GM19467 (cell line): ENCODE data around the gene CIRBP.

Source experiments
- ATAC-seq: cut with Tn5 transposase; IDR thresholded peaks from one replicate; pipeline ENCODE4 v1.9.1; 2021; ENCODE audit warnings: mild to moderate bottlenecking, moderate library complexity; ENCODE audit not compliant: unreplicated experiment

The CIRBP gene

DNA sequence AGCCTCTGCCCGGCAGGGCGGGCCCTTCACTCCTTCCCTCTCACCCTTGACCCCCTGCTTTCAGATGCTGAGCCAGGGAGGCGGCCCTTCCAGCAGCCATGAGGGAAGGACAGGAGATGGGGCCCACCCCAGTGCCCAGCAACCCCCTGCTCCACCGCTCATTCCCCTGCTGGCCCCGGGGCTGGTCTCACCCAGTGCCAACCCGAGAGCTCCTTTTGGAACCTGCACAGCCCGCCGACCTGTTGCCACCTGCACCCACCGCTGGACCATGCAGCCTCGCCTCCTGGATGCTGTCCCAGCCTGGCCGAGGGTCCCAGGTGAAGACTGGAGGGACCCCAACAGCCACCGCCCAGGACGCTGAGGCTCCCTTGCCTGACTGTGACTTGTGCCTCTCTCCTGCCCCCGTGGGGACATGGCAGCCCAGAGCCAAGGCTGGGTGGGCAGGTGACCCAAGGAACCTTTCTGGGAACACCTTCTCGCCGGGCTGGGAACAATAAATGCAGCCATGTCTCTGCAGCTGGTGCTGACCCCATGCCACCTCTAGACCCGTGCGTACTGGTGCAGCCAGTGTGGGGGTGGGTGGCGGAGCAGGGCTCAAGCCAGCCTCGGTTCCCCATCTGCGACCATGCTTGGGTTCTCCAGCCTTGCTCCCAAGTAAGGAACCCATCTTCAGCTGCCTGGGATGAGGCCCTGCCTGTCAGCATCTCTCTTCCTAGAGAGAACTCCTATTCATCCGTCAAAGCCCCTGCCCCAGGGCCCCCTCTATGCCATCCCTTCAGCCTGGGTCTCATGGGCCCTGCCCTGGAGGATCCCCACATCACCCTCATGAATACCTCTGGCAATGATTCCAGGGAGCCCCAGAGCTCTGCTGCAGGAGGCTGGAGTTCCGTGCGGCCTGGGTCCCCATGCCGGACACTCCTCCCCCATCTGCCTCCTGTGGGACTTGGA lies 9.9 kb downstream of the CIRBP start:
- no peak for ATAC-seq

DNA sequence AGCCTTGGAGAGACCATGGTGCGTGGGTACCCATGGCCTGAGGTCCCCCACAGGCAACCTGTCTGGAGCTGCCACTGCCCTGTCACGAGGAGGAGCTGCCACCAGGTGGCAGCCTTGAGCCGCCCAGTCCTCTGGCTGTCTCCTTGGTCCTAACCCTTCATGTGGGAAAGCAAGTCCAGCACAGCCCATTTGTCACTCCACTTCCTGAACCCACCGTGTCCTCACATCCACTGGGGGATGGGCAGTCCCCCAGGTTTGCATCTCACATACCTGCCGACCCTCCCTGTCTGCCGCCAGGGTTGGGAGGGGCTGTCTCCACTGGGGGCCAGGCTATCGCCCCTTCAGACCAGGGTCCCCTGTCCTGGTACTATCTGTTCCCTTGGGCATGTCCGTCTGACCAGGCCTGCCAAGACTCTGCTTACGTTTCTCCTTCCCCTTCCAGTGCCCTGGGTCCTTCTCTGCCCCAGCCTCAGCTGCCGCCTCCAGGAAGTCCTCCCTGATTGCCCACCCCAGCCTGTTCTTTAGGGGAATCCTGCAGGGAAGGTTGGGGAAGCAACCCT lies 10.7 kb downstream of the CIRBP start:
- no peak for ATAC-seq

DNA sequence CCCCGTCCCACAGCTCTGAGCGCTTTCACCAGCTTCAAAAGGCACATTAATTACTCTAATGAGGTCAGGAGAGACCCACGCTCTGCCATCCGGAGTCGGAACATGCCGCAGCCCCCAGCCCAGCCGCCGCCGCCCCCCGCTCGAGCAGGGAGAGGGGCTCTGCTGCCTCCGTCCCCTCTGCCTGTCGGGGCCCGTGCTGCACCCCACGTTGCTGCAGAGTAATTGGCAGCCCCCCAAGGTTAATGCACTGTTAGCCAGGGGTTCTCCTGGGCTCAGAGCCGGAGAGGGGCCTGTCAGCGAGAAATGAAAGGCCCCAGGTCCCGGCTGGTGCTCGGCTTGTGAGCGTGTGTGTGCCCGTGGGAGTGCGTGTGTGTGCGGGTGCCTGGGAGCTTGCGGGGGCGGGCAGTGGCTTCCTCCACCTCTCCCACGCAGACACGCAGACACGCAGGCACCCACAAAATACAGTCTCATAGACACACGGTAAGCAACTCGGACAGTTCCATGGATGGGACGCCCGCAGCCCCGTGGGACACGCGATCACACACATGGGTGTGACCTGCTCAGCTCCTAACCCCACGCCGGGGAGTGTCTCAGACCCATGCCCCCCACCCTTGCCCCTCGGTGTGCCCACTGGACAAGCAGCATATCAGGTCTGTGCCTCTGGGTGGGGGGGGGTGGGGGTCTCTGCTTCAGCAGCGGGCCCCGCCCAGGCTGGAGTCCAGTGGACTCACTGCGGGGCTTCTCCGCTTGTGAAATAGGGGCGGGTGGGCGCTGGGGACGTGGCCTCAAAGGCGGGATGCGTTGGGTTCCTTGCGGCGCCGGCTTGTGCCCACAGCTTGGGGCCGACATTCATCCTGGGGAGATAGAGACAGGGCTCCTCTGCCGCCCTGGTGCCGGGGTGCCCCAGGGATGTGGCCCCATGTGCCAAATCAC lies 11.8 kb downstream of the CIRBP start:
- no peak for ATAC-seq

DNA sequence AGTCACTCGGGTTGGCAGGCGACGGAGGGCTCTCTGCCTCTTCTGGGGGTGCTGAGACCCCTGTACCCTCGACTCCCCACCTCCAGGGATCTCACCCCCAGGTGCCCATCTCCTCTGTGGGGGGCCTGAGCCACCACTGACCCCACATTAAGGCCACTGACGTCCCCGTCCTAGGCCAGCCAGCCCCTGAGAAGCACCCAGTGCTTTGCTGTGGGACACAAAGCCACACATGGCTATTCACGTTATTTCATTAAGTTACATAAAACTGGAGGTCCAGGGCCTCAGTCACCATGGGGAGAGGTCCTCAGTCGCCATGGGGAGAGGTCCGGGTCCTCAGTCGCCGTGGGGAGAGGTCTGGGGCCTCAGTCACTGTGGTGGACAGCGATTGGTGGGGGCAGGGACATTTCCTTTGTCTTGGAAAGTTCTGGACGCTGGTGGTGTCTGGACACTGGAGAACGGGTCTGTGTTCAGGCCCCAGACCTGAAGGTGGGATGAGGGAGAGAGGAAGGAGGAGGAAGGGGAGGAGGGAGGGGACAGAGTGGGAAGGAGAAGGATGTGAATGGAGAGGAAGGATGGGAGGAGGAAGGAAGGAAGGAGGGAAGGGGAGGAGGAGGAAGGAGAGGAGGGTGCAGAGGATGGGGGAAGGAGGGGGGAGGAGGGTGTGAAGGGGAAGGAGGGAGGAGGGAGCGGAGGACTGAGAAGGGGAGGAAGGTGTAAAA lies 12.6 kb downstream of the CIRBP start:
- no peak for ATAC-seq

DNA sequence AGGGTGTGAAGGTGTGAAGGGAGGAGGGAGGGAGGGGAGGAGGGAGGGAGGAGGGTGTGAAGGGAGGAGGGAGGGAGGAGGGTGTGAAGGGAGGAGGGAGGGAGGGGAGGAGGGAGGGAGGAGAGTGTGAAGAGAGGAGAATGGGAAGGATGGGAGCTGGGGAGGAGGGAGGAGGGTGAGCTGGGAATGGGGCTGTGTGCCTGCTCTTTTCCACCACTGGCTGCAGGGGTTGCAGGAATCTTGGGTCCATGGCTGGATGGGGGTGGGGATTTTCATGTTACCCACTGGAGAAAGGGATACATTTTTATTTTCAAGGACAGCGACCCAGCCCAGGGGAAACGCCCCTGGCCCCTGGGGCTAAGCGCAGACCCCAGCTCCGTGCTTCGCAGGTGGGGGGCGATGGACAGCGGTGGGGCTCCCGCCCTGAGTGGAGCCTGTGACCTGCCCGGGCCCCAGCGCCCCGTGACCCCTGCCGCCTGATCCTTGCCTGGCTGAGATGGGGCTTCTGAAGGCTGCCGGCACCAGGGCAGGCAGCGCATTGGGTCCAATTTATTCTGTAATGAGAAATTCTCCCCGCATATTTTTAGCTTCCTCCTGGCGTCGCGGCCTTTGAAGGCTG lies 13.6 kb downstream of the CIRBP start:
- no peak for ATAC-seq

DNA sequence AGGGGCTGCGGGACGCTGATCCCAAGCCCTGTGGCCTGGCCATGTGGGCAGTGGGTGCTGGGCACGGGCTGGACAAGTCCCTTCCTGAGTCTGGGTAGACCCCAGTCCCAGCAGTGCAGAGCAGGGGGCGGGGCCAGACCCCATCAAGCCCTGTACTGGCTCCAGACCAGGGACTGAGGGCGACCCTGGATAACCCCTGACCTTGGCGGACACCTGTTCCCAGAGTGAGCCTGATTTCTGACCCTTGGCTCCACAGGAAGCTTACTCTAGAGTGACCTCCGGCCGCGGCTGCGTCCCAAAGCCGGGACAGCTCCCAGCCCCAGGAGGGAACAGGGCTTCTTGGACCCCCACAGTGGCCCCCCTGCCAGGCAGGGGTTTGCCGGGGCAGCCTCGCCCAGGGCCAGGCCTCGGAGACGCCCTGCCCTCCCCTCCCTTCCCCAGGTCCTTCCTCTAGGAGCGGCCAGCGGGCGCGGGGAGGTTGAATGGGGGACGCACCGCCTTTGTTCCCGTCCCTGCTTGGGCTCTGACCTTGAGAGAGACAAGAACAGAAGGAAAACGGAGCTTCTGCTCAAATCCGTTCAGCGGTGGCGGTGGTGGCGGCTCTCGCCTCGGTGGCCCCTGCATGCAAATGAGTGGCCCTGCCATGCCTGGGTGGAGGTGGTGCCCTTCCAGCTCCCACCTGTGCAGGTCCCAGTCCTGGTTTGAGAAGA lies 14.2 kb downstream of the CIRBP start:
- ATAC-seq = no peak

DNA sequence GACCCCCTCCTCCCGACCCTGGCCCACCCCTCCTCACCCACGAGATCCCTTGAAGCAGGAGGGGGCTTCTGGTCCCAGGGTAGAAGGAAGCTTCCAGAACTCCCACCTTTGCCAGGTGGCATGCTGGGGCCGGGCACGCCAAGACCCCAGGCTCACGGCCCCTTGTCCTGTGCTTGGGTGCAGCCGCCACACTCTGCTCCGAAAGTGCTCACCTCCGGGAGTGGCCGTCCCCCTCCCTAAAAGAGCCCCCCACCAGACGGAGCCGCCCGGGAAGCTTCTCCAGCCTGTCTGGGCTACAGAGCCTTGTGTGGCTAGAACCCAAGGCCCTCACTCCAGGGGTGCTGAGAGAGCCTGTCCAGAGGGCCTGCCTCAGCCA lies 14.8 kb downstream of the CIRBP start:
- ATAC-seq = no peak

DNA sequence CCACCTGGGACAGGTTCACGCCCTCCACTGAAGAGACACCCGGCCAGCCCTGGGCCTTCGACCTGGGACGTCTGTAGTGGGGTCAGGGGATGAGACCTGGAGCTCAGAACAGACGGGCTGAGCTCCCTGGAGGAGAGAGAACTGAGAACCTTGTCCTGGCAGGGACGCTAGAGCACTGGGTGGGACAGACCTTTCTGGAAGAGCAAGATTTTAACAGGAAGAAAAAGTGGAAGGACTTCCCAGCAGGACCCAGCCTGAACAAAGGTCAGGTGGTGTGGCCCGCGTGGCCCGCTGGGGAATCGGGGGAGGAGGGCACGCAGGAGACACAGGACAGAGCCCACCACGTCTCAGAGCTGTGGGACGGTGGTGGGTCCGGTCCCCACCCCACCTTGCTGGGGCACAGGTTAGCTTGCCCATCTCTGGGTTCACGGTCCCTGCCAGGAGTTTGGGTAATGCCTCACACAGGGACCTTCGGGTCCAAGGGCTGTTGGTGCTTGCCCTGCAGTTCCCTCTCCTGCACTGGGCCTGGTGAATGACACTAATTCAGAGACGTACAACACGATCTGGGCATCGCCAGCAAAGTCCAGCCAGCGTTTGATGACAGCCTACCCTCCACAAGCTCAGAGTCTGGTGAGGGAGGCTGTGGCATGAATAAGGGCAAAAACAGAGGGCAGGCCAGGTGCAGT lies 15.3 kb downstream of the CIRBP start:
- ATAC-seq = no peak

DNA sequence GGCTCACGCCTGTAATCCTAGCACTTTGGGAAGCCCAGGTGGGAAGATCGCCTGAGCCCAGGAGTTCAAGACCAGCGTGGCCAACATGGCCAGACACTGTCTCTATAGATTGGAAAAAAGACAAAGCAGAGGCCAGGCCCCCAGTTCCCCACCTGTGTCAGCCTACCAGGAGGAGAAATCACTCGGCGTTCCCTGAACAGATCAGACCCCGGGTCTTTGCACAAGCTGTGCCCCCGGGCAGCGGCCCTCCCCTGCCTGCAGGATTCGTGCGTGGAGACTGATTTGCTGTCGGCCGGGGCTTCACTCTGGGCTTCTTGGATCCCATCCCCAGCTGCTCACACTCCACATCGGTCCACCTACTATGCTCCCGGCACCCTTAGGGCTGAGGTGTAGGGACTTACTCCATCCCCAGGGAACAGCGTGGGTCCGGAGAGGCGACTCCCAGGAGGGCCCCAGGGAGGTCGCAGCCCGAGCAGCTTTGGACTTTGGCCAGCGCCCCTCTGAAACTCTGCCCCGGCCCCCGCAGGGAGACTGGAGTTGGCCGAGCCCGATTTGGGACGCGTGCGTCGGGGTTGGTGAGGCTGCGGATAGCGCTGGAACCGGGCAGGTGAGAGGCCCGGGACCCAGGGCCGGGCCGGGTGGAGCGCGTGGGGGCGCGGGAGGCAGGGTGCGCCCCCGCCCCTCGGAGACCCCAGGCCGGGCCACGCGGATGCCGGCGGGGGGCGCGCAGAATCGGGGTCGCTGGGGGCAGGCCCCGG lies 16.0 kb downstream of the CIRBP start:
- ATAC-seq = no peak

DNA sequence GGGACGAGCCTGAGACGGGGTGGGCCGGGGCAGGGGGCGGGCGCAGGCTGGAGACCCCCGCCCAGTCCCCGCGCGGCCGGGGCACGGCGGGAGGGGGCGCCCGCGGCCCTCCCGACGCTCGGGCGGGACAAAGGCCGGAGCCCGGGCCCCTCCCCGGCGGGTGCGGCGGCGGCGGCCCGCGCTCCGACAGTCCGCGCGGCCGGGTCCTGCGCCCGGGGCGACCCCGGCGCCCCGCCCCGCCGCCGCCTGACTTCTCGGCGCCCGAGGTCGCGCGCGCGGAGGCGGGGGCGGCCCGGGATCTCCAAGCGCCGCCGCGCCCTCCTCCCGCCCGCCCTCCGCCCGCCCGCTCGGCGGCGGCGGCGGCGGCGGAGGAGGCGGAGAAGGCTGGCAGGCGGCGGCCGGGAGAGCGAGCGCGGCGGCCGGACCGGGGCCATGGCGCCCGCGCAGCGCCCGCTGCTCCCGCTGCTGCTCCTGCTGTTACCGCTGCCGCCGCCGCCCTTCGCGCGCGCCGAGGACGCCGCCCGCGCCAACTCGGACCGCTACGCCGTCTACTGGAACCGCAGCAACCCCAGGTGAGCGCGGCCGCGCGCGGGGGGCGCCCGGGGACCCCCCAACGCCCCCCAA lies 16.7 kb downstream of the CIRBP start, which contains the start of gene EFNA2:
Gene EFNA2 (plus strand): TSS at position 137 of the 624 bp plus-strand sequence. CDS start 296 bp downstream, at position 433.
- no peak for ATAC-seq

DNA sequence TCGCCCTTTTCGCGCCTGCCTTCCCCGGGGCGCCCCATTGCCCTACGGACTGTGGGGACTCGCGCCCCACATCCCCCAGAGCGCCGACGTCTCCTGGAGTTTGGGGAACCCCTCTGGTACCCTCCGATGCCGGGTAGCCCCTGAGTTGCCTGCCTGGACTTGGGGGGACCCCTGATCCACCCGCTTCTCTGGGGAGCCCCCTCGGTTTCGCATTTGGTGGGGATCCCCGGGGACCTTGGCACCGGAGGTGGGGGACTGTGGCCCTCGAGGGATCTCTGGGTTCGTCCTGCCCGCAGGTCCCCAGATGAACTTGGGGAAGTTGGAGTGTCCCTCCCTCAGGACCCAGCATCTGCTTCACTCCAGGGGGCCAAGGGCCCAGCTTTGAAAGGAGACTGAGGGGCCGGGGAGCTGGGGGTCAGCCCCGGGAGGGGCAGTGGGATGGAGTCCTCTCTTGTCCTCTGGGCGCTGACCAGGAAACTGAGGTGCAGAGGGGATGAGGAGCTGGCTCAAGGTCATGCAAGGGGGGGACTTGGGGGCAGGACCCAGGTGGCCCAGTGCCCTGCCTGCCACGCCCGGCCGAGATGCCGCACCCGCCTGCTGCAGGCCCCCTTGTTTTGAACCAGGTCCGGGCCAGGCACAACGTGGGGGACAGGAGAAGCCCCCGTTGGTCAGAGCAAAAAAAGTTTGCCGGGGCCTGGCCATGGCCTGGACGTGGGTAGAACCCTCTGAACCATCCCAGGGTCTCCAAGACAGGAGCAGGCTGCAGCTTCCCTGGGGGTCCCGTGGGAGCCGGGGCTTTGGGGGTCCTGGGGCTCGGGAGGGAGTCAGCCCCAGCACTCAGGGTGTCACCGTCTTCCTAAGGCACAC lies 17.6 kb downstream of the CIRBP start:
- no peak for ATAC-seq

DNA sequence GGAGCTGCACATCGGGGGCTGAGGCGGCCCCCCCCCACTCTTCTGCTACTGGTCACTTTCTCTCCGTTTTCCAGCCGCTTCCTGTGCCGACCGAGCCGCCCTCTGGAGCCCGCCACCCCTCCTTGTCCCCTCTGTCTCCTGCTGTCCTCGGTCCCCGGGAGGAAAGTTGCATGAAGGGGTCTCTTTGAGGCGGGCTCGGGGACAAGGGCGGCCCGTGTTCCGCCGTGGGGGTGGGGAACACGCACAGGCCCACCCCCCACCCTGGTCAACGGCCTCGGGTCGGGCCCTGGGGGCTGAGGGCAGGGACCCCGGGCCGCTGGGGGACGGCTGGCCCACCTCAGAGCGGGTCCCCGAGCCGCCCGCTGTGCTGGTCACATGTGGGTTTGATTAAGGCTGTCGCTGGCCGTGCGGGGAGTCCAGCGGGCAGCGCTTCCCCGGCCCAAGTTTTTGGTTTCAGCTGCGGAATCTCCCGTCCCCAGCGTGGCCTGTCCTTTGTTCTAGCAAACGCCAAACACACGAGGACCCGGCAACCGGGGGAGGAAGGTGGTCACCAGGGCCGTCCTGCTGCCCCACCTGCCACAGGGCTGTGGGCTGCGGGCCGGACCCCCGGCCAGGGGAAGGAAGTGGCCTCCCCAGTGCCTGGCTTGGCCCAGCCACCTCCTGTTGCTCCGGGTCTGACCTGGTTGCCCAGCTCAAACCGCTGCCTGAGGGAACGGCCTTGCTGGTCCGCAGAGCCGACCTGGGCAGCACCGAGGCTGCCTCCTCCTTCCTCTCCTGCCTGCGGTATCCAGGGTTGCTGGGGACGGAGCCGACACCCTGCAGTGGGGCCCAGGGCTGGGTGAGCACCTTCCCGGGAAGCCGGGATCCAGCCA lies 18.5 kb downstream of the CIRBP start:
- no peak for ATAC-seq

DNA sequence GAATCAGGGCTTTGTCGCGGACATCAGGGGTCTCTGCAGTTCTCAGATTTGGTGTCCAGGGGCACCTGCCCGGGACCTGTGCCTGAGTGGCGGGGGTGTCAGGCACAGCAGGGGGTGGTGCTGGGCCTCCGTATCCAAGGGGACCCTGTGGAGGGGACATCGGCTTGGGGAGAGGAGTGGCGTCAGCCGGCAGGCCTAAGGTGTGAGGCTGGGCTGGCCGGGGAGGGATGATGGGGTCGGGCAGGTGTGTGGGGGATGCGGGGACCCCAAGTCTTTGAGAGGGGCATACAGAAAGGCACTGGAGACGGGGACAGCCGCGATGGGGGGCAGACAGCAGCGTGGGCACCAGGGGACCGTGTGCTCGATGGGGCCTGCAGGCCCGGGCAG lies 19.1 kb downstream of the CIRBP start:
- no peak for ATAC-seq

DNA sequence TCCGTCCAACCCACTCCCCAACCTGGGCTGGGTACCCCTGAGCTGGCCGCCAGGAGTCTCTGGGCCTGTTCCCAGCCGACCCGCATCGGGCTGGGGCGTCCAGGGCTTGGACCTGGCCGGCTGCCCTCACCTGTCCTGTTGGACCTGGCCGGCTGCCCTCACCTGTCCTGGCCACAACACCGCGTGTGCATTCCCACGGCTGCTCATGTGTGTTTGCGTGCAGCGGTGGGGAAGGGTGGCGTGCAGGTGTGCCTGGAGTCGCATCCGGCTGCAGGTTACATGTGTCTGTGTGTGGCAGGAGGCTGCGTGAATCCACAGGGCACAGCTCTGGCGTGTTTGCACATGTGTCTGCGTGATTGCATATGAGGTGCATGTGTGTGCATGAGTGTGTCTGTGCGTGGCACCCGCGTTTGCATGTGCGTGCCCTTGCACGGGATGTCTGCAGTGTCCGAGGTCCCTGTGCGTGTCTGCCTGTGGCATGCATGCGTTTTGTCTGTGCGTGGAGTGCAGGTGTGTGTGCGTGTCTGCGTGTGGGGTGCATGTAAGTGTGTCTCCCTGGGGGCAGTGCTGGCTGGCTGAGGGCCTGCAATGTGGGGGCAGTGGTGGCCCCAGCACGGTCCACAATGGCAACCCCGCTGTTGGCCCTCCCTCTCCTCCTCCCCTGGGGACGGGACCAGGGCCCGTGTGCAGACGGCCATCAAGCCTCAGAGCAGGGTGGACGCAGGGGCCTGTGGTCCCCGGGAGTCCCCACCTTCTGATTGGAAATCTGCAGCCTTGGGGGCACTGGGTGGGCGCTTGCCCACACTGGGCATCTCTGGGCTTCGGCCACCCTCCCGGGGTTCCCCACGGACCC lies 19.9 kb downstream of the CIRBP start:
- ATAC-seq = no peak

DNA sequence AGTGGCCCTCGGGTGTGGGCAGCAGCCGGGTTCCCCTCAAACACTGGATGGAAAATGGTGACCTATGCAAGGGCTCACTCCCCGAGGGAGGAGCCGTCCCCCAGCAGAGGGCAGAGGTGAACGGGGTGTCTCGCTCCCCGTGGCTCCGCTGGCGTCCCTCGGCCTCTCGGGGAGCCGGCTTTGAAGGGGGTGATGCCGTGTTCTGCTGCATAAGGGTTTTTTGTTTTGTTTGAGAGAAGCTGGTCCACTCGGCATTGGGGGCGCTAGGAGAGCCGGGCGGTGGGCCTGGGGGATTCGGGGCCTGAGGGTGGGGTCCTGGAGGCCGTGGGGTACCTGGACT lies 20.5 kb downstream of the CIRBP start:
- no peak for ATAC-seq
